GM19238 (cell line): ENCODE data around the gene DEPP1.

Experiments used
- DNase-seq: peaks from one replicate; pipeline ENCODE4 v3.0.0; 2011; ENCODE audit warnings: low spot score; ENCODE audit not compliant: insufficient read length

The DEPP1 gene

DNA sequence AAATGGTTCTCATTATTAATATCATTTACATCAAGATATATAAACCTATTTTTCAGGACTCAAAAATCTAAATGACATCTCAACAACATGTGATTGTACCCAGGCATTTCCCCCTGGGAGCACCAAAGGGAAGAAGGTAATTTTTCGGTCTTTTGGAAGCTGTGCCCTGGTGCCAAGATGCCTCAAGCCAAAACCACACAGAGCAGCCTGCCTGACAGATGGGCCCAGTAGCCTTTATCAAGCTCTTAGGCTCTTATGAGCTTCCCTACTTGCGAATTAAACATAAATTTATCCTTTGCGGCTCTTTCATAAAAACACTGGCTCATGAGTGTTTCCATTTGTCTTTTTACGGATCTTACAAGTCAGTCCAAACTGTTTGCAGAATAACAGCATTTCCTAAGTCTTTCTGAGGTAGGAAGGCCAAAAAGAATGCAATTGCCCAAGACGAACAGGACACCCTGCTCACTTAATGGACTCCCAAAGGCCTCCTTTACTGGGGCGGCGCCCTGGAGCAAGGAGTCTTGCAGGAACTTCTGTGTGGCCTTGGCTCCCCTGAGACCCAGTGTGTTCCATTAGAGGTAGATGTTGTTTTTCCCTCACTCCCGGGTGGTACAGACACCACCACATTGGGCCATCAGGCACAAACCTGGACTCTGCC lies 23.1 kb downstream of the DEPP1 start:
- DNase-seq = no peak

DNA sequence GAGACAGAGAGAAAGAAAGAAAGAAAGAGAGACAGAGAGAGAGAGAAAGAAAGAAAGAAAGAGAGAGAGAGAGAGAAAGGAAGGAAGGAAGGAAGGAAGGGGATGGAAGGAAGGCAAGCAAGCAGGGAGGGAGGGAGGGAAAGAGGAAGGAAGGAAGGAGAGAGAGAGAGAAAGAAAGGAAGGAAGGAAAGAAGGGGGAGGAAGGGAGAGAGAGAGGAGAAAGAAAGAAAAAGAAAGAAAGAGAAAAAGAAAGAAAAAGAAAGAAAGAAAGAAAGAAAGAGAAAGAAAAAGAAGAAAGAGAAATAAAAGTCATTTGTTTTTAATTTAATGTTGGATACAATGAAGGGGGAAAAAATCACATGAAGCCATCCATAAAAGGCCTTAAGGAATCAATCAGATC lies 23.6 kb downstream of the DEPP1 start:
- DNase-seq = no peak

DNA sequence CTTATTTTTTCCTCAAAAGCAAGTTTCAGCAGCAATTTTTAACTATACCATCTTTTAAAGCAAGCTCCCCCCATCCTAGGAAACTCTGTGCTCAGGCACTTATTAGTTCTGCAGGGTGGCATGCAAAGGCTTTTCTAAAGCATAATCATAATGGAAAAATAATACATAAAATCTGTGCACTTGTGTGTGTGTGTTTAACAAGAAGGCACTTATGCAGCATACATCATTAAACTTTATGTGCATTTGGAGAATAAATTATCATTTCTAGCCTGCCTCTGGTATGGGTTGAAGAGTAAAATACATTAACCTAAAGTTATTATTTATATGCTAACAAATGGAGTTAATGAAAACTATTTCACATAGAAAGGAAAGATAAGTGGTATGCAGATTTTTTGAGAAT lies 24.6 kb downstream of the DEPP1 start:
- DNase-seq = no peak

DNA sequence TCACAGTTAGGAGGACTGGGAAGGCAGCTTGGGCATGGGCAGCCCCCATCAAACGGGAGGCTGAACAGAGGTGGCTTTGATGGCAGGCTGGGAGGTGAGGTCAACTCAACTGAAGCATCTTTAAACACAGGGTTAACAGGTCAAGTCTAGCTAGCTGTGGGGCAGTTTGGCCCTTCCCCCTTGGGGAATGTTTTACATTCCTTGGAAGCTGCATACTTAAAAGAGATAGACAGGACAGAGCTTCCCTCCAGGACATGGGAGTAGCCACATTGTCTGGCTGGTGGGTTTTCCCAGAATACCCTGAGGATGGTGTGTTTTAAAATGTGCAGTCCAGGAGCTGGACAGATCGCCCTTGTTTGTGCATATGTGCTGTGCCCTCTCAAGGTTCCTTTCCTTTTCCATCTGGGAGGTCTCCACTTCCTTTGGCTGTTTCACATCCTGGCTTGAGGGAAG lies 25.8 kb downstream of the DEPP1 start:
- DNase-seq = no peak

- DNase-seq = no peak
These were observed 26.9 kb downstream of the DEPP1 start for GRCh38 chr10:44951576-44952226.

GRCh38 chr10:44950326-44951225 lies 28.0 kb downstream of the DEPP1 start:
- no peak for DNase-seq

DNA sequence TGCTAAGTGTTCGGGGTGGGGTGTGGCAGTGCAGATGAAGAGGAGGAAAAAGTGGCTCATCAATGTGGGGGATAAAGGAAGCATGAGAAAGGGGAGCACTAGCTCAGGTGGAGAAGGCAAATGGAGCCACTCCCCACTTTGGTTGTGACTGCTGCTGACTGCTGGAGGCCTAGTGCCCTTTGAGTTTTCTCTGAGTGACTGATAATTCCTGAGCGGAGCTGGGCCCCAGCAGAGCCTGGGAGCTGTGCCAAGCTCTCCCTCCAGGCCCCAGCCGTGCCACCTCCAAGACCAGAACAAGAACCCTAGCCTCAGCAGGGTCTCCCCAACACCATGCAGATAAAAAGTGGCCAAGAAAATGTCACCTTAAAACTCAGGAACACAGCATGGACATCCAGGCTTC lies 28.7 kb downstream of the DEPP1 start:
- no peak for DNase-seq

DNA sequence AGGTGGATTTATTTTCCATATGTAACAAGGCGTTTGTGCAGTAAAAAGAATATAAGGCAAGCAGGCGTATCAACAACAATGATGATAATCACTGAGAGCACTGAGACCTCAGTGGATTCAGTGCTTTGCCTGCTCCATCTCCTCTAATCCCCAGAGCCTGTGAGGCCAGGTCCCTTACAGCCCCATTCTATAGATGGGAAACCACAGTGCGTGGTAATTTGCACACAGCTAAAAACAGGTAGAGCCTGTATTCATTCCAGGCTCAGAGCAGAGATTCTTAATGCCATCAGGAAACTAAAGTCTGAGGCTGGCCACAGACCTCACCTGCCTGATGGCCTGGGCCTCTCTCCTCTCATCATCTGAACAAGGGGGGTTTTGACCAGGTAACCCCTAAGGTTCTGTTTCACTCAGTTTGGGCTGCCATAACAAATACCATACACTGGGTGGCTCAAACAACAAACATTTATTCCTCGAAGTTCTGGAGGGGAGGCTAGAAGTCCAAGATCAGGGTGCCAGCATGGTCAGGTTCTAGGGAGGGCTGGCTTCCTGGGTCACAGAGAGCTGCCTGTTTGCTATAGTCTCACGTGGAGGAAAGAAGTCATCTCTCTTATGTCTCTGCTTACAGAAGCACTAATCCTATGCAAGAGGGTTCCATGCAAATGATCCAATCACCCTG lies 29.3 kb downstream of the DEPP1 start:
- no peak for DNase-seq

- DNase-seq = no peak
These were observed 30.0 kb downstream of the DEPP1 start for GRCh38 chr10:44948642-44949041.

GRCh38 chr10:44947371-44948152 lies 31.0 kb downstream of the DEPP1 start:
- no peak for DNase-seq

DNA sequence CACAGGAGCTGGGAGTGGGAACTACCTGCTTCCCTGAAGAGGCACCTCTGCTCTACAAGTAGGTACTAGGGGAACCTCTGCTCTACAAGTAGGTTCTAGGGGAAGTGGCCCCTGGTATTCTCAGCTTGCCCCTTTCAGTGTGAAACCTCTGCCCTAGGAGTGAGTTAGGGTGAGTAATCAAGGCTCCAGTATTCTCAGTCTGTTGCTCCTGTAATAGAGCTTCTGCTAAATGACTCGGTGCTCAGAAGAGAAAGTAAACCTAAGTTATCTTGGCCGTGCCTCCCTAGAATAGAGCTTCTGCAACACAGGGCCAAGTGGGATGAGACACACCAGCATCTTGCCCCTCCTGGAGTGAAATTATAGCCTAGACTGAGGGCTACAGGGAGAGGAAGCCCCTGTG lies 32.4 kb downstream of the DEPP1 start:
- no peak for DNase-seq

- no peak for DNase-seq
These were observed 34.3 kb downstream of the DEPP1 start for GRCh38 chr10:44944354-44944753.

- no peak for DNase-seq
These were observed 38.8 kb downstream of the DEPP1 start for GRCh38 chr10:44939691-44940401.

DNA sequence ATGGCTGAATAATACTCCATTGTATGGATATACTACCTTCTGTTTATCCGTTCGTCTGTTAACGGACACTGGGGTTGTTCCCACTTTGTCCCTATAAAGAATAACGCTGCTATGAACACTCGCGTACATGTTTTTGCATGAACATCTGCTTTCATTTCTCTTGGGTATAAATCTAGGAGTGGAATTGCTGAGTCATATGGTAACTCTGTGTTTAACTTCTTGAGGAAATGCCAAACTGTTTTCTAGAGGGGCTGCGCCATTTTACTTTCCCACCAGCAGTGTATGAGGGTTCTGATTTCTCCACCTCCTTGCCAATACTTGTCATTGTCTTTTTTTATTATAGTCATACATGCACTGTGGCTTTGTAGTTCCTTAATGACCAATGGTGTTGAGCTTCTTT lies 39.7 kb downstream of the DEPP1 start:
- DNase-seq = no peak

- DNase-seq = no peak
These were observed 41.2 kb downstream of the DEPP1 start for GRCh38 chr10:44937196-44938005.

DNA sequence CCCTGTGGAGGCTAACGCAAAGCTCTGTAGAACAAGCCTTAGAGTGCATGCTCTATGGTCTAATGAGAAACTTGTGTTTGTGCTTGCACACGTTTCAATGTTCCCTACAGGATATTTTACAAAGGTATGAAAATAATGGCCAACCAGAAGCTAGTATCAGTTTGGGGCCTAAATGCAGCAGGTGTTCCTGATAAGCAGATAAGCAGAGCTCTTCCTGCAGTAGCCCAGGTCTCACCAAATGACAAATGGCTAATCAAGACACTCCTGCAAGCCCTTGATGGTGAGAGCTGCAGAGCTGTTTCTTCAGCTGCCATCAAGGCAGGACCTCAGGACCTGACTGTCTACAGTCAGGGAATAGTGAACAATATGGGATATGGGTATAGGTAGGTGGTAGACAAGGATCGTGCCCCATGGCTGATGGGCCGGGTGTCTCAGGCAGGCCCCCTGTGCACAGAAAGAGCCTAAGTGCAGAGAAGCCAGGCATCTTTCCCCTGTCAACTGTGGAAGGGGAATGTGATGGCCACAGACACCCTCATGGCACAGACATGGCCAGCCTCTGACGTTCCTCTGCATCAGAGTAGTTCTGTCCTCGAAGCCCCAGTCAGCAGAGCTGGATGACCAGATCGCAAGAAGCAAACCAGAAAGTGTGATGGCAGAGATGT lies 42.2 kb downstream of the DEPP1 start:
- DNase-seq = no peak

DNA sequence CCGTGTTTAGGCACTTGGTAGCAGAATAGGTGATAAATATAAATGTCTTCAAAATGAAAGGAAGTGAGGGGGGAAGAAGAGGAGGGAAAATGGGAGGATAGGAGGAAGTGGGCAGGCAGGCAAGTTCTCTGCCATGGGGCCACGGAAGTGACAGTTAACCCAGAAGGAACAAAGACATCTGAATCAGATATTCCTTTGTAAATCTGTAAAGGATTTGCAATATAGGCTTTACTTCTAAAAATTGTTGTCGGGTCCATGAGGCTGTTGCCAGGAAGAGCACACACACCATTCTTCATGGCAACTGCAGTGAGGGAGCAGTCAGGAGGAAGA lies 42.7 kb downstream of the DEPP1 start:
- DNase-seq = no peak

- DNase-seq = no peak
These were observed 43.2 kb downstream of the DEPP1 start for GRCh38 chr10:44935201-44935965.
